GM21367 (cell line): Measurements from ENCODE around the gene POMGNT1.

Source experiments
- ATAC-seq: cut with Tn5 transposase; IDR thresholded peaks from one replicate; pipeline ENCODE4 v1.9.1; 2021; ENCODE audit not compliant: unreplicated experiment

The POMGNT1 gene

GRCh38 chr1:46211051-46211450 is 12.8 kb upstream of the POMGNT1 start:
- no peak for ATAC-seq

GRCh38 chr1:46210561-46210960 is 12.3 kb upstream of the POMGNT1 start:
- ATAC-seq, result no peak

GRCh38 chr1:46206399-46206798 is 8.2 kb upstream of the POMGNT1 start:
- no peak for ATAC-seq

- no peak for ATAC-seq
Observed at GRCh38 chr1:46205791-46206190, 7.6 kb upstream of the POMGNT1 start.

- ATAC-seq, result no peak
Observed at GRCh38 chr1:46205141-46205540, 6.9 kb upstream of the POMGNT1 start.

- no peak for ATAC-seq
Observed at GRCh38 chr1:46204406-46204742, 6.1 kb upstream of the POMGNT1 start.

- no peak for ATAC-seq
Observed at GRCh38 chr1:46203738-46204405, 5.6 kb upstream of the POMGNT1 start.

GRCh38 chr1:46199233-46199749 is 1.1 kb upstream of the POMGNT1 start:
- ATAC-seq, result no peak

GRCh38 chr1:46197560-46197963 is 672 bp downstream of the POMGNT1 start:
- no peak for ATAC-seq

GRCh38 chr1:46196609-46197008 is 1.6 kb downstream of the POMGNT1 start:
- ATAC-seq, result no peak

GRCh38 chr1:46194641-46195193 is 3.5 kb downstream of the POMGNT1 start:
- ATAC-seq, result no peak

- no peak for ATAC-seq
Observed at GRCh38 chr1:46193984-46194570, 4.2 kb downstream of the POMGNT1 start.

- ATAC-seq, result no peak
Observed at GRCh38 chr1:46193285-46193684, 4.9 kb downstream of the POMGNT1 start.

- no peak for ATAC-seq
Observed at GRCh38 chr1:46192171-46192570, 6.1 kb downstream of the POMGNT1 start.

- no peak for ATAC-seq
Observed at GRCh38 chr1:46191033-46191701, 7.1 kb downstream of the POMGNT1 start.

GRCh38 chr1:46190539-46190938 is 7.7 kb downstream of the POMGNT1 start:
- ATAC-seq, result no peak

- no peak for ATAC-seq
Observed at GRCh38 chr1:46188295-46189030, 9.8 kb downstream of the POMGNT1 start.

- no peak for ATAC-seq
Observed at GRCh38 chr1:46187106-46187869, 10.9 kb downstream of the POMGNT1 start.

- no peak for ATAC-seq
Observed at GRCh38 chr1:46186076-46186475, 12.2 kb downstream of the POMGNT1 start.

- no peak for ATAC-seq
Observed at GRCh38 chr1:46184920-46185658, 13.1 kb downstream of the POMGNT1 start.
